RWPE2 (cell line): Measurements from ENCODE around the gene RPS21.
"Not testable (repeated sequence)": the region's sequence is repeated elsewhere in the genome, so short reads cannot be mapped to it uniquely, and the experiment has no call there.

Experiments used
- ATAC-seq: fragments of 200-7000 bp; cut with Tn5 transposase; 3 replicates; pipeline ENCODE4 v1.9.1; 2021; ENCODE audit warnings: low read depth
- DNase-seq: peaks from one replicate; pipeline ENCODE4 v3.0.0-alpha.2; 2020; ENCODE audit warnings: low spot score
- H3K27ac ChIP-seq: fragments of 450-650 bp; 2 replicates; pipeline ENCODE4 v1.5.1; 2017; ENCODE audit warnings: mild to moderate bottlenecking; ENCODE audit not compliant: poor library complexity, severe bottlenecking
- H3K27me3 ChIP-seq: fragments of 250-450 bp; sonication (Bioruptor Pico); 2 replicates; pipeline ENCODE4 v1.5.1; 2021; ENCODE audit warnings: mild to moderate bottlenecking, moderate library complexity; ENCODE audit not compliant: insufficient read depth, poor library complexity, severe bottlenecking
- H3K36me3 ChIP-seq: fragments of 250-450 bp; sonication (Bioruptor Pico); 2 replicates; pipeline ENCODE4 v1.5.1; 2020; ENCODE audit warnings: low read depth, mild to moderate bottlenecking, moderate library complexity
- H3K4me1 ChIP-seq: fragments of 250-450 bp; sonication (Bioruptor Pico); 2 replicates; pipeline ENCODE4 v1.5.1; 2021; ENCODE audit warnings: mild to moderate bottlenecking, moderate library complexity; ENCODE audit not compliant: insufficient read depth, poor library complexity, severe bottlenecking
- H3K4me3 ChIP-seq: fragments of 250-450 bp; sonication (Bioruptor Pico); 2 replicates; pipeline ENCODE4 v1.5.1; 2021; ENCODE audit warnings: mild to moderate bottlenecking, moderate library complexity; ENCODE audit not compliant: severe bottlenecking
- H3K9me3 ChIP-seq: fragments of 250-450 bp; sonication (Bioruptor Pico); 2 replicates; pipeline ENCODE4 v1.5.1; 2021; ENCODE audit warnings: mild to moderate bottlenecking, moderate library complexity; ENCODE audit not compliant: severe bottlenecking
- TF ChIP-seq, protein P1 (sequence below): fragments of 450-650 bp; IDR thresholded peaks from one replicate; pipeline ENCODE4 v1.5.1; 2017; ENCODE audit warnings: mild to moderate bottlenecking, moderate library complexity; ENCODE audit not compliant: poor library complexity, severe bottlenecking

Gene RPS21

GRCh38 chr20:62370807-62371587, 15.9 kb upstream of the RPS21 start:
- H3K27me3 ChIP-seq, result no peaks in the 10 kb centered on the region
- no peak overlapping the region for H3K4me3 ChIP-seq
- peaks cover 3% of the 10 kb centered on the region; the same call in 1 of the 2 replicates for H3K36me3 ChIP-seq
- H3K27ac ChIP-seq, result peak overlapping the region; percentile 99
- peak; percentile 89 for DNase-seq
- H3K4me1 ChIP-seq, result peaks cover 37% of the 10 kb centered on the region
- no peak for ATAC-seq
- no peaks in the 10 kb centered on the region for H3K9me3 ChIP-seq
- TF ChIP-seq, protein P1, sequence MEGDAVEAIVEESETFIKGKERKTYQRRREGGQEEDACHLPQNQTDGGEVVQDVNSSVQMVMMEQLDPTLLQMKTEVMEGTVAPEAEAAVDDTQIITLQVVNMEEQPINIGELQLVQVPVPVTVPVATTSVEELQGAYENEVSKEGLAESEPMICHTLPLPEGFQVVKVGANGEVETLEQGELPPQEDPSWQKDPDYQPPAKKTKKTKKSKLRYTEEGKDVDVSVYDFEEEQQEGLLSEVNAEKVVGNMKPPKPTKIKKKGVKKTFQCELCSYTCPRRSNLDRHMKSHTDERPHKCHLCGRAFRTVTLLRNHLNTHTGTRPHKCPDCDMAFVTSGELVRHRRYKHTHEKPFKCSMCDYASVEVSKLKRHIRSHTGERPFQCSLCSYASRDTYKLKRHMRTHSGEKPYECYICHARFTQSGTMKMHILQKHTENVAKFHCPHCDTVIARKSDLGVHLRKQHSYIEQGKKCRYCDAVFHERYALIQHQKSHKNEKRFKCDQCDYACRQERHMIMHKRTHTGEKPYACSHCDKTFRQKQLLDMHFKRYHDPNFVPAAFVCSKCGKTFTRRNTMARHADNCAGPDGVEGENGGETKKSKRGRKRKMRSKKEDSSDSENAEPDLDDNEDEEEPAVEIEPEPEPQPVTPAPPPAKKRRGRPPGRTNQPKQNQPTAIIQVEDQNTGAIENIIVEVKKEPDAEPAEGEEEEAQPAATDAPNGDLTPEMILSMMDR, result no peak

- no peak for ATAC-seq
- no peaks in the 10 kb centered on the region for H3K9me3 ChIP-seq
- H3K4me3 ChIP-seq, result no peak overlapping the region
- H3K36me3 ChIP-seq, result no peaks in the 10 kb centered on the region
- no peaks in the 10 kb centered on the region for H3K27me3 ChIP-seq
- TF ChIP-seq, protein P1, result no peak
- H3K4me1 ChIP-seq, result peaks cover 43% of the 10 kb centered on the region
- DNase-seq, result no peak
- H3K27ac ChIP-seq, result no peak overlapping the region
These were observed 15.3 kb upstream of the RPS21 start for GRCh38 chr20:62371588-62372041.

- Histone ChIP-seq H3K9me3 (no peaks in the 10 kb centered on the region), H3K4me1 (peaks cover 50% of the 10 kb centered on the region), H3K36me3 (no peaks in the 10 kb centered on the region), H3K4me3 (no peak overlapping the region), H3K27me3 (no peaks in the 10 kb centered on the region), H3K27ac (no peak overlapping the region)
- ATAC-seq (no peak), DNase-seq (peak; percentile 85)
- TF ChIP-seq, protein P1, result no peak
These were observed 14.6 kb upstream of the RPS21 start for GRCh38 chr20:62372042-62372993.

- H3K4me1 ChIP-seq, result peaks cover 51% of the 10 kb centered on the region
- not testable (repeated sequence) for ATAC-seq, H3K9me3 ChIP-seq, H3K27ac ChIP-seq, H3K36me3 ChIP-seq, H3K4me3 ChIP-seq, DNase-seq, H3K27me3 ChIP-seq
These were observed 13.2 kb upstream of the RPS21 start for GRCh38 chr20:62373631-62374179.
